ENCODE data around the gene OSBPL10.
"Not testable (repeated sequence)": the region's sequence is repeated elsewhere in the genome, so short reads cannot be mapped to it uniquely, and the experiment has no call there.

The OSBPL10 gene

DNA sequence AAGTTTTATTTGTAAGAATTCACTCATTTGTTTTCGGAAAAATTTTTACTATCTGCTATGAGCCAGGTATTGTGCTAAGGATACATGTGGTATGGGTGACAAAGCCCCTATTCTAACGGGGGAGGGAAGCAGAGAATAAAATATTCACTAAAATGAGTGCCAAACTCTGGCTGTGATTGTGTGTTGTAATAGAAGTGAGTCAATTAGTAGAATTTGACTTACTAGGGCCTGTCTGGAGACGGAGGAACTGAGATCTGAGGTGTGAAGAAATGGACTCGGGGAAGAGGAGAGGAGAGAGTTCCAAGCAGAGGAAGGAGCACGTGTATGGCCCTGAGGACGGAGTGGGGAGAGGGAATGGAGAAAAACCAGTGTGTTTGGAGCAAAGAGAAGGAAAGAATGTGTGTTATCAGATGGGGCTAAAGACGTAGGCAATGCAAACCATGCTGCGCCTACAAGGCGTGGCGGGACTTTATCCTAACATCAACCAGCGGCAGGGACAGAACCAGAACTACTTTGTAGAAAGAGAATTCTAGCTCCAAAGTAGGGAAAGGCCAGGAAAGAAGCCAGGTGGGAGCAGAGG lies 89.1 kb downstream of the OSBPL10 start:
- DNase-seq (ENCODE audit: low read depth in 2 of 2), result no peak

DNA sequence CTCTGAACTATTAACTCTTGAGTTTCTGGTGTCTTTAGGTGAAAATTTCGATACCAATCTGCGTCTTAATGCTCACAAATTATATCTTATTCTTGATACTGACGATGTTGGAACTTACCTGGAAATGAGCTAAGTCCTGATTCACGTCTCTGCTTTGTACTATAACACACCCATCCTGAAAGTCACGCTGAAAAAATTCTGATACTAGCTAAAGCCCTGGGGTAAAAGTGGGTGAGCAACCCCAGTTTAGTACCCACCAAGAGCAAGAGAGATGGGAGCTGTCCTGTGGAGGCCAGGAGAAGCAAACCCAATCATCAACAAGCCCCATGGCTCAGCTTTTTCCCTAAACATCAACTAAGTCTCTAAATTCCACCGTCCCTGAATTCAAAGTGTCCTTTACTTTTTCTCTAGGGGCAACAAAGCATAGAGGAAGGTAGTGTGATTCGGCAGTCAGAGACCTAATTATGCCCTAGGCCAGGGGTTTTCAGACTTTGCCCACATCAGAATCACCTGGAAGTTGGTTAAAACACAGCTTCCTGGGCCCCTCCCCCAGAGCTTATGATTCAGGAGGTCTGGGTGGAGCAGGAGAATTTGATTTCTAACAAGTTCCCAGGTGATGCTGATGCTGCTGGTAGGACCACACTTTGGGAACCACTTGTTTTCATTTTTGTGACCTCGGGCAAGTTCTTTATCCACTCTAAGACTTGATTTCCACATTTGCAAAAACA lies 90.2 kb downstream of the OSBPL10 start:
- no peak for DNase-seq (ENCODE audit: low read depth in 2 of 2)

GRCh38 chr3:31890007-31890406 lies 91.1 kb downstream of the OSBPL10 start:
- DNase-seq (ENCODE audit: low read depth in 2 of 2), result no peak

DNA sequence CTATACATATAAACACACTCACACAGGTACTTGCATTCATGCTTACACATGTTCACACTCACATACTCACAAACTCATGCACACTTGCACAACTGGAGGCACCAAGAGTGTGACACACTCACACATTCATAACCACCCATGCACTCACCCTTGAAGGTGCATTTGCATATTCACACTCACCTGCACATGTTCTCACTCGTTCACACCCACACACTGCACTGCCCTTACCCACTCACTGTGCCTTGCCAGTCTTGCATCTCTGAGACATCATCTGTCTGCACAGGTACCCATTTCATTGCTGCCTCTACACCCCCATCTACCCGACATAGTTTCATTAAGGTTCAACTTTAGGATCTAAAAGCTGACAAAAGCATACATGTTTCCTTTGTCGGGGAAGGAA lies 95.8 kb downstream of the OSBPL10 start:
- no peak for DNase-seq (ENCODE audit: low read depth in 2 of 2)

GRCh38 chr3:31884251-31884650 lies 96.8 kb downstream of the OSBPL10 start:
- DNase-seq (ENCODE audit: low read depth in 2 of 2), result no peak

DNA sequence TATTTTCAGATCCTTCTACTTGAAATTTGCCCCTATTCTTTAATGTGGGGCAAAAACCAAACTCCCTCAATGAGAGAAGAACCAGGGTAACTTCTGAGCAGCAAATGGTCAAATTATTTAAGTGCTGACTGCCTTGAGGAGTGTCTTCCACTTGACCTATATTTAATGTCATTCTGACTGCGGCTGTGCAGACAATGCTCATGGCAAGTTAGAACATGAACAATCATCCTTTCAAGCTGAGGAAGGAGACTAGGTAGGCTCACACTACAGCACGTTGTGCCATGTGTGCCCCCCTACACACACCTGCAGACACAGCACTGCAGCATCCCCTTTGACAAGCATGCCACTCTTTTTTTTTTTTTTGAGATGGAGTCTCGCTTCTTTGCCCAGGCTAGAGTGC lies 98.2 kb downstream of the OSBPL10 start:
- no peak for DNase-seq (ENCODE audit: low read depth in 2 of 2)

DNA sequence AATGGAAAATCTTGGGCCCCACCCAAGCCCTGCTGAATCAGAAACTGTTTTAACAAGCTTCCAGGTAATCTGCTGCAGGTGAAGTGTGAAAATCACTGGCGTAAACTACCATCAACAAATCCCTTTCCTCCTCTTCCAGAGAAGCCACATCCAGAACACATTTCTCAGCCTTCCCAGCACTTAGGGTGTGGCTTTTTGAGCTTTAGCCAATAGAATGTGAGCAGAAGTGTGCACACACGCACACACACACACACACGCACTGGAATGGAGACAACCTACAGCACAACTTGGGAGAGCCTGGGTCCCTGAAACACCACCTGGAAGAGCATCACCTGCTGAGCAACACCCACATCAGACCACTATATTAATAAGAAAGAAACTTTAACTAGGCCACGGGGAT lies 98.6 kb downstream of the OSBPL10 start:
- no peak for DNase-seq (ENCODE audit: low read depth in 2 of 2)

- DNase-seq (ENCODE audit: low read depth in 2 of 2), result no peak
Measured at GRCh38 chr3:31880482-31881078, 100.5 kb downstream of the OSBPL10 start.

DNA sequence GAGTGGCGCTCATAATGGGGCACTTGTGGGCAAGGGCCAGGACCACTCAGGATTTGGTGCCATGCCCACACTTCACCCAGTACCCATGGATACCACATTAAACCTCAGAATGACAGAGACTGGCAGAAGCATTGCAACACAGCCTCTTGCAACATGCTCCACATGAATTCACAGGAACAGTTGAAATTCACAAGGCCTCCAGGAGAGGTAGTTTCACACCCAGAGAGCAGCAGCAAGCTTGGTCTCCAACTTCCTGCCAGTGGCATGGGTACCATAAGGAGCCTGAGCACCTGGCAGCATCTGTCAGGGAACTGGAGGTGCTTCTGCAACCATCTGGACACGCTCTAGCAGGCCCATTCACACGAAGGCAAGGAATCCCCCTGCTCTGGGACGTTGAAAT lies 101.0 kb downstream of the OSBPL10 start:
- no peak for DNase-seq (ENCODE audit: low read depth in 2 of 2)

- no peak for DNase-seq (ENCODE audit: low read depth in 2 of 2)
Measured at GRCh38 chr3:31879365-31879764, 101.7 kb downstream of the OSBPL10 start.

DNA sequence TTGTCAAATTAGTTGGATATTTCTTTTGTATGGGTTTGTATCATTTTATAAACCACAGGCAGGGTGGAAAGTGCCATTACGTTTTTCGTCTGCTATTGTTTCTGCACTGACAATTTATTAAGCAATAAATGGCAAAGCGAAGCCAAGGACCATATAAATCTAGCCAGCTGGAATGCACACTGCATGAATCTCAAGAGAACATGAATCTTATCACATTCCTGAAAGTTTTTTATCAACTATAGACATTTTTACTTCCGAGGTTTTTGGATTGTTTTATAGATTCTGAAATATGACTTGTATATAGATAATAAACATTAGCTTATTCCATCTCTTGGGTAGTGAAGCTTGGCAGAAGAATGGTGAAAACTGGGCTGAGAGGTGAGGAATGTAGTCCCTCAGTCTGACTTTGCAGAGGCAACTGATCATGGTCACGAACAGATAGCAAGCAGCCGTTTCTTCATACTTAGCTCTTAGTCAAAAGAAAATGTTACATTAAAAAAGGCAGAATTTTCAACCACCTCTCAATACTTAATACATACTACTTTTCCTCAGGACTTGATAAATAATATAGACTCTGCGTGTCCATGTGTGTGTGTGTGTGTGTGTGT lies 102.7 kb downstream of the OSBPL10 start:
- DNase-seq (ENCODE audit: low read depth in 2 of 2), result no peak

- DNase-seq (ENCODE audit: low read depth in 2 of 2), result no peak
Measured at GRCh38 chr3:31876331-31876730, 104.7 kb downstream of the OSBPL10 start.

- no peak for DNase-seq (ENCODE audit: low read depth in 2 of 2)
Measured at GRCh38 chr3:31875437-31875836, 105.6 kb downstream of the OSBPL10 start.

DNA sequence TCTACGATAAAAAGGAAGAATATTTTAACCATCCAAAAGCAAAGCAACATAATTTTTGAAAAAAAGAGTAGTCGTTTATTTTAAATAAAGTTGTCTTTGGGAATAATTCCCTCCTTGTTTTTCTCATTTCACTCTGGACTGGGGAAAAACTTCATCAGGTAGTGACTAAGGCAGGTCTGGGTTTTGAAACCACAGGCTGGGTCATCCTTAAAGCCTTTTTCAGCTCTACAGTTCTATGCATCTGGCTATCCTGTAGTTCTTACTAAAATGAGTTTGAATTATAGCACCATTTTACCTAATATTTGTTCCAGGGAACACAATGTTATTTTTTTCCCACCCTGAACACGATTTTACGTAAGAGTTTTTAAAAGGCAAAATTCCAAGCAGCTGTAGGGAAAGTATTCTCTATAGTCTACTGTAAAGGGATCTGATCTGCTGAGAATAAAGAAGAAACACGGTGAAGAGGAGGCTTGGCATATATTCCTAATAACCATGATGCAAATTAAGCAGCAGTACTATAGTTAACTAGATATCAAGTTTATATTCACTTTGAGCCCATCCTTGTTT lies 107.7 kb downstream of the OSBPL10 start:
- DNase-seq (ENCODE audit: low read depth in 2 of 2), result no peak

DNA sequence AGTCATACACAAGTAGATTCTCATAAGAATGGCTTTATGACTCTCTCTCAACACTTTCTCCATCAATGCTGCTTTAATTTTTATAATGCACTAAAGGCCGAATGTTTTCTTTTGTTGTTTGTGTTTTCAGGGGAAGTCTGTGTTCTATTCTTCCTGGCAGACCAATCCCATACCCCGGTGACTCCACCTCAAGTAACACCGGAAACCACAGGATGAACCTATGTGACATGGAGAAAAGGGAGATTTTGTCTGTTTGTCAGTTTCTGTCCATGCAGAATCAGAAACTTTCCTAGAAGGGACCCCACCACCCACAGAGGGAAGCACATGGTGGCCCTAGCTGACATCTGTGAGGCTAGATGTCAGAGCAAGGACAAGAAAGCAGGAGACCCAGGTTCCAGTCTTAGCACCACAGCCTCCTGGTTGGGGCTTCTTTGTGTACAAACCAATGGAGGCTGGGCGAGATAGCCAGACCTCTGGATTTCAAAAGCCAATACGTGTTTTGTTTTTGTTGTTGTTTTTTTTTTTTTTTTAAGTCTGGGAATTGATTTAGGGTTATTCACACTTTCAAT lies 109.0 kb downstream of the OSBPL10 start:
- no peak for DNase-seq (ENCODE audit: low read depth in 2 of 2)

DNA sequence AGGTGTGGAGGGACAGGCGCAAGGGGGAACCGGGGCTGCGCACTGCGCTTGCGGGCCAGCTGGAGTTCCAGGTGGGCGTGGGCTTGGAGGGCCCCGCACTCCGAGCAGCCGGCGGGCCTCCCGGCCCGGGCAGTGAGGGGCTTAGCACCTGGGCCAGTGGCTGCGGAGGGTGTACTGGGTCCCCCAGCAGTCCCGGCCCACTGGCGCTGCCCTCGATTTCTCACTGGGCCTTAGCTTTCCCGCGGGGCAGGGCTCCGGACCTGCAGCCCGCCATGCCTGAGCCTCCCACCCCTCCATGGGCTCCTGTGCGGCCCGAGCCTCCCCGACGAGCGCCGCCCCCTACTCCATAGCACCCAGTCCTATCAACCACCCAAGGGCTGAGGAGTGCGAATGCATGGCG lies 111.0 kb downstream of the OSBPL10 start:
- DNase-seq (ENCODE audit: low read depth in 2 of 2), result not testable (repeated sequence)

DNA sequence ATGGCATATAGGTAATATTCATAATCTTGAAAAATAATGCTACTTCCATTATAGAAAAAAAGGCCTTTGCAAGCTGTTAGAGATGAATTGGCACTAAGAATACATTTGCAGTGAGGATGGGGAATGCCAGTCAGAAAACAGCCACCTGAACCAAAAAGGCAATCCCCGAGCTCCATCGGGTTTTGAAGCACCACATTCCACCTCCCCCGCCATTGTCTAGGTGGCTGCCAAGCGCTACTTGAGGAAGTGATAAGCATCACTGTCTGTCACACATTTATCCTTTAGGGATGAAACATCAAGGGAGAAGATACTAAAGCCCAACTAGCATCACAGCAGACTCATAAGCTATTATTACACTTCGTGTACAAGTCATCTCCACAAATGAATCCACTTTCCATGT lies 112.8 kb downstream of the OSBPL10 start:
- DNase-seq (ENCODE audit: low read depth in 2 of 2), result no peak

- DNase-seq (ENCODE audit: low read depth in 2 of 2), result no peak
Measured at GRCh38 chr3:31862666-31863279, 118.3 kb downstream of the OSBPL10 start.

DNA sequence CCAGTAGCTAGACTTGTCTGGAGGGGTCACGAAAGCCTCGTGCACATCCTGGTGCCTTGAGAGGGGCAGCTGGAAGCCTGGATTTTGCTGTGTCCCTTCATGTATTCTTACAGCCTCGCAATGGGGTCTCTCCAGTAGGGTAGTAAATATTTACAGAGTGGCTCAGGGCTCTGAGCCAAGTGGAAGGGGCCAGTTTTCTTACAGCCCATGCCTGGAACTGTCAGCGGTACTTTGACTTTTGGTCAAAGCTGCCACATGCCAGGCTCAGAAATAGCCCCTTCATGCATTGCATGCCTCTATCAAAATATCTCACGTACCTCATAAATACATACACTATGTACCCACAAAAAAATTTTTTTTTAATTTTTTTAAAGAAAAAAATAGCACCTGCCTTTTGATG lies 119.2 kb downstream of the OSBPL10 start:
- no peak for DNase-seq (ENCODE audit: low read depth in 2 of 2)

GRCh38 chr3:31860642-31861041 lies 120.4 kb downstream of the OSBPL10 start:
- not testable (repeated sequence) for DNase-seq (ENCODE audit: low read depth in 2 of 2)

DNA sequence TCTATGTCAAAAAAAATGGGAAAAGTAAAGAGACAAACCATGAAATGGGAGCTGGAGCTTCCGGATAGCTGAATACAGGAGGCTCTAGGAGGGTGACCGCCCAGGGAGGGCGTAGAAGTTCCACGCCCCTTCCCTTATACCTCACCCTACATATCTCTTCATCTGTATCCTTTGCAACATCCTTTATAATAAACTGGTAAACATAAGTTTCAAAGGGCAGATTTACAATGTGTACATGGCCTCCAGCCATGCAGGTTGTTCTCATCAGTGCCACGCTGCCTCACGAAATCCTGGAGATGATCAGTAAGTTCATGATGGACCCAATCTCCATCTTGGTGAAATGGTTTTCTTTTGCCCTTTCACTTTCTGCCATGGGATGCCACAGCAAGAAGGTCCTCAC lies 121.8 kb downstream of the OSBPL10 start:
- no peak for DNase-seq (ENCODE audit: low read depth in 2 of 2)

DNA sequence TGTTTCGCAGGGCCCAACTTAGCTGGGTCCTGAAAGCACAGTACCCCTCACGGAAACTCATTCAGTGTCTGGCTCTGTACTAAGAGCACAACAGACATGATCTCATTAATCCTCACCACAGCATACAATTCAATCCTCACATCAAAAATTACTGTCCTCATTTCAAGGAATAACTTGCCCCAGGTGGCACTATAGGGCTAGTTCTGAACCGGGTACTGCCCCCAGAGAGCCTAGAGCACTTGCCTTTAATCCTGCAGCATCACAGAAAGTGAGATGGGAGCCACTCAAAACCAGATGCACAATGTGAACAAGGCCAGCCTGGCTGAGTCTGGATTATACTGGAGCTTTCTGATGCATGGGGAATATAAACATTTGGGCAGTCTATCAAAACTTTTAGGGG lies 122.6 kb downstream of the OSBPL10 start:
- no peak for DNase-seq (ENCODE audit: low read depth in 2 of 2)
